Right lobe of liver (tissue), 5 donors: ENCODE data around the gene PLD5. TPM values are rescaled to one million over a fixed set of nuclear protein-coding genes. Genes with fewer than 3 reads are reported as not detected.

ENCODE experiments used
- small RNA-seq, 2 experiments: library from RNA; depleted of rRNA; stranded (forward); fragments of <200 nt; gene quantifications; one replicate each; pipeline ENCODE3, GENCODE V24; 2016
- total RNA-seq, 6 experiments: library from RNA; depleted of rRNA in 2 of 6; stranded (reverse); fragments of >200 nt in 2 of 6; fragmentation: NEBNext Ultra II Directional in 3 of 6; extraction: Animal tissue kit (Norgen Biotek cat#: 25700) in 3 of 6; gene quantifications; one replicate each; pipeline versions ENCODE4 v1.1.0 to v1.2.4, GENCODE V29; 2016 to 2023
- donor health status: DM: no; HTN: no; CAD: no.
- donor health status: DM: no; HTN: no; CAD: no.
- donor health status: DM: no; HTN: yes; CAD: no.
- donor health status: DM: no; HTN: yes; CAD: no.

The PLD5 gene
- total RNA-seq, 6 experiments from 2014 or later, result 0.07 to 0.26 (median 0.15) TPM; not detected in 3

Small RNA genes lying within 50 kb of the gene (small RNA-seq; reads per million reads assigned to genes)
- gene AL360271.2, result 0 reads per million in 2 experiments
- 0 reads per million in 2 experiments for gene RN7SKP12
